AG04450 (cell line): ENCODE results near the gene TMPRSS15. TPM values are rescaled to one million over a fixed set of nuclear protein-coding genes. Genes with fewer than 3 reads are reported as not detected.

ENCODE experiments used
- CTCF ChIA-PET: fragments of 300-600, 350-600 bp; formaldehyde crosslinking; extraction: SDS; loops from one replicate; lab custom pipeline; 2022; ENCODE audit warnings: antibody characterized with exemption, inconsistent platforms; lab: Charles Lee
- POLR2A ChIA-PET: fragments of 350-600 bp; formaldehyde crosslinking; extraction: SDS; loops from one replicate; lab custom pipeline; 2021; ENCODE audit warnings: antibody characterized with exemption, inconsistent platforms; lab: Yijun Ruan, JAX
- DNase-seq: peaks from one replicate; pipeline ENCODE4 v3.0.0-alpha.2; 2011; ENCODE audit warnings: low read depth, low spot score
- H3K27ac ChIP-seq: one replicate; pipeline ENCODE4 v1.5.1; 2012; ENCODE audit warnings: low read depth, low read length, control low read depth
- H3K27me3 ChIP-seq: one replicate; pipeline ENCODE4 v1.6.0; 2012; ENCODE audit warnings: low read length; ENCODE audit not compliant: control insufficient read depth, insufficient read depth
- H3K4me3 ChIP-seq: 2 replicates; pipeline ENCODE4 v1.5.1; 2011; ENCODE audit warnings: mild to moderate bottlenecking, low read depth, low read length, control low read depth
- H3K9me3 ChIP-seq: 2 replicates; pipeline ENCODE4 v1.5.1; 2012; ENCODE audit warnings: low read length; ENCODE audit not compliant: control insufficient read depth, insufficient read depth
- polyA plus RNA-seq: library from polyadenylated mRNA; depleted of rRNA; stranded (reverse); fragments of >200 nt; gene quantifications from 2 replicates; pipeline ENCODE4 v1.2.3, GENCODE V29; 2011
- TF ChIP-seq, protein P1 (sequence below): IDR thresholded peaks from 2 replicates; pipeline ENCODE4 v1.5.1; 2011; ENCODE audit warnings: low read depth, low read length, control low read depth, inconsistent platforms

The TMPRSS15 gene
- polyA plus RNA-seq, 1 experiment, result not detected

- ChIA-PET POLR2A (no interaction called here), CTCF (no interaction called here)
- Histone ChIP-seq H3K27me3 (no peaks in the 10 kb centered on the region), H3K27ac (no peak overlapping the region), H3K4me3 (no peak overlapping the region), H3K9me3 (peaks cover 6% of the 10 kb centered on the region)
- DNase-seq, result no peak
- TF ChIP-seq, protein P1, sequence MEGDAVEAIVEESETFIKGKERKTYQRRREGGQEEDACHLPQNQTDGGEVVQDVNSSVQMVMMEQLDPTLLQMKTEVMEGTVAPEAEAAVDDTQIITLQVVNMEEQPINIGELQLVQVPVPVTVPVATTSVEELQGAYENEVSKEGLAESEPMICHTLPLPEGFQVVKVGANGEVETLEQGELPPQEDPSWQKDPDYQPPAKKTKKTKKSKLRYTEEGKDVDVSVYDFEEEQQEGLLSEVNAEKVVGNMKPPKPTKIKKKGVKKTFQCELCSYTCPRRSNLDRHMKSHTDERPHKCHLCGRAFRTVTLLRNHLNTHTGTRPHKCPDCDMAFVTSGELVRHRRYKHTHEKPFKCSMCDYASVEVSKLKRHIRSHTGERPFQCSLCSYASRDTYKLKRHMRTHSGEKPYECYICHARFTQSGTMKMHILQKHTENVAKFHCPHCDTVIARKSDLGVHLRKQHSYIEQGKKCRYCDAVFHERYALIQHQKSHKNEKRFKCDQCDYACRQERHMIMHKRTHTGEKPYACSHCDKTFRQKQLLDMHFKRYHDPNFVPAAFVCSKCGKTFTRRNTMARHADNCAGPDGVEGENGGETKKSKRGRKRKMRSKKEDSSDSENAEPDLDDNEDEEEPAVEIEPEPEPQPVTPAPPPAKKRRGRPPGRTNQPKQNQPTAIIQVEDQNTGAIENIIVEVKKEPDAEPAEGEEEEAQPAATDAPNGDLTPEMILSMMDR, result no peak
These were observed 67.8 kb downstream of the TMPRSS15 start for GRCh38 chr21:18335651-18336236.

GRCh38 chr21:18334066-18334465 lies 69.5 kb downstream of the TMPRSS15 start:
- Histone ChIP-seq H3K4me3 (no peak overlapping the region), H3K9me3 (peaks cover 3% of the 10 kb centered on the region), H3K27ac (no peak overlapping the region), H3K27me3 (no peaks in the 10 kb centered on the region)
- POLR2A ChIA-PET, result no interaction called here
- TF ChIP-seq, protein P1, result no peak
- DNase-seq, result no peak
- CTCF ChIA-PET, result no interaction called here

GRCh38 chr21:18318156-18318555 lies 85.4 kb downstream of the TMPRSS15 start:
- no peak for DNase-seq
- TF ChIP-seq, protein P1, result no peak
- H3K27ac ChIP-seq, result no peak overlapping the region
- ChIA-PET CTCF (no interaction called here), POLR2A (no interaction called here)
- H3K4me3 ChIP-seq, result no peak overlapping the region
- peaks cover 16% of the 10 kb centered on the region for H3K9me3 ChIP-seq
- H3K27me3 ChIP-seq, result no peaks in the 10 kb centered on the region

GRCh38 chr21:18298228-18298627 lies 105.4 kb downstream of the TMPRSS15 start:
- no peak overlapping the region for H3K27ac ChIP-seq
- H3K4me3 ChIP-seq, result no peak overlapping the region
- H3K9me3 ChIP-seq, result peaks cover 13% of the 10 kb centered on the region
- DNase-seq, result no peak
- ChIA-PET CTCF (no interaction called here), POLR2A (no interaction called here)
- TF ChIP-seq, protein P1, result no peak
- no peaks in the 10 kb centered on the region for H3K27me3 ChIP-seq

- no peak for DNase-seq
- TF ChIP-seq, protein P1, result no peak
- Histone ChIP-seq H3K27me3 (no peaks in the 10 kb centered on the region), H3K4me3 (no peak overlapping the region), H3K27ac (no peak overlapping the region), H3K9me3 (peaks cover 9% of the 10 kb centered on the region)
- ChIA-PET POLR2A (no interaction called here), CTCF (no interaction called here)
These were observed 109.5 kb downstream of the TMPRSS15 start for GRCh38 chr21:18294100-18294499.
